Suppressor macrophage treated with lipopolysaccharide for 4 hours (primary cell): ENCODE results near the gene ZNF157.
"Not testable (repeated sequence)": the region's sequence is repeated elsewhere in the genome, so short reads cannot be mapped to it uniquely, and the experiment has no call there.

Experiments
- DNase-seq: peaks from one replicate; pipeline ENCODE4 v3.0.0-alpha.2; 2020

Gene ZNF157

GRCh38 chrX:47370278-47370677 is at the start of gene ZNF157:
ZNF157 (plus strand) TSS chrX:47370578; CDS start chrX:47370669, 91 bp downstream.
- DNase-seq: no peak

- no peak for DNase-seq
Observed at GRCh38 chrX:47321386-47321785, 49.0 kb upstream of the ZNF157 start.

- DNase-seq: no peak
Observed at GRCh38 chrX:47321823-47322371, 48.5 kb upstream of the ZNF157 start.

- peak; percentile 3 for DNase-seq
Observed at GRCh38 chrX:47327902-47328301, 42.5 kb upstream of the ZNF157 start.

GRCh38 chrX:47332729-47333128 is 37.6 kb upstream of the ZNF157 start:
- not testable (repeated sequence) for DNase-seq

- DNase-seq: no peak
Observed at GRCh38 chrX:47351706-47352105, 18.7 kb upstream of the ZNF157 start.

GRCh38 chrX:47358387-47359065 is 11.9 kb upstream of the ZNF157 start:
- DNase-seq: no peak

GRCh38 chrX:47360423-47361179 is 9.8 kb upstream of the ZNF157 start:
- no peak for DNase-seq

GRCh38 chrX:47361538-47362511 is 8.6 kb upstream of the ZNF157 start:
- peak; percentile 33 for DNase-seq

GRCh38 chrX:47366041-47366722 is 4.2 kb upstream of the ZNF157 start:
- DNase-seq: peak; percentile 59

GRCh38 chrX:47373198-47373597 is 2.8 kb downstream of the ZNF157 start:
- DNase-seq: no peak

- DNase-seq: peak; percentile 69
Observed at GRCh38 chrX:47380268-47380667, 9.9 kb downstream of the ZNF157 start.

- DNase-seq: not testable (repeated sequence)
Observed at GRCh38 chrX:47380837-47381236, 10.5 kb downstream of the ZNF157 start.

GRCh38 chrX:47384502-47384901 is 14.1 kb downstream of the ZNF157 start:
- peak; percentile 73 for DNase-seq

GRCh38 chrX:47390780-47391179 is 20.4 kb downstream of the ZNF157 start:
- no peak for DNase-seq

GRCh38 chrX:47413179-47413594 is 42.8 kb downstream of the ZNF157 start:
- DNase-seq: no peak

- no peak for DNase-seq
Observed at GRCh38 chrX:47420265-47420664, 49.9 kb downstream of the ZNF157 start.

- DNase-seq: no peak
Observed at GRCh38 chrX:47420962-47421361, 50.6 kb downstream of the ZNF157 start.

GRCh38 chrX:47422444-47422843 is 52.1 kb downstream of the ZNF157 start:
- DNase-seq: no peak

GRCh38 chrX:47430925-47431324 is 60.5 kb downstream of the ZNF157 start:
- DNase-seq: no peak

GRCh38 chrX:47446431-47446830 is 76.1 kb downstream of the ZNF157 start:
- DNase-seq: no peak

GRCh38 chrX:47446971-47447370 is 76.6 kb downstream of the ZNF157 start:
- no peak for DNase-seq
